Progenitor cell of endocrine pancreas (in vitro differentiated cells): ENCODE data around the gene CPZ. TPM values are rescaled to one million over a fixed set of nuclear protein-coding genes. Genes with fewer than 3 reads are reported as not detected.
"Not testable (repeated sequence)": the region's sequence is repeated elsewhere in the genome, so short reads cannot be mapped to it uniquely, and the experiment has no call there.

Source experiments
- DNase-seq: peaks from one replicate; pipeline ENCODE4 v3.0.0; 2021; ENCODE audit warnings: low spot score; ENCODE audit not compliant: unreplicated experiment
- H3K27ac Mint-ChIP-seq: 2 replicates; pipeline ENCODE4 v1.8.0; 2021; ENCODE audit warnings: mild to moderate bottlenecking, moderate library complexity, mixed read lengths
- H3K27me3 Mint-ChIP-seq: 2 replicates; pipeline ENCODE4 v1.8.0; 2021; ENCODE audit warnings: mixed read lengths
- H3K36me3 Mint-ChIP-seq: 2 replicates; pipeline ENCODE4 v1.8.0; 2022; ENCODE audit warnings: mixed read lengths; ENCODE audit not compliant: insufficient read depth
- H3K4me1 Mint-ChIP-seq: 2 replicates; pipeline ENCODE4 v1.8.0; 2021; ENCODE audit warnings: low read depth, mixed read lengths
- H3K4me3 Mint-ChIP-seq: 2 replicates; pipeline ENCODE4 v1.8.0; 2021; ENCODE audit warnings: low read depth, mild to moderate bottlenecking, moderate library complexity, mixed read lengths
- H3K9me3 Mint-ChIP-seq: 2 replicates; pipeline ENCODE4 v1.8.0; 2021; ENCODE audit warnings: low read depth, mixed read lengths
- total RNA-seq: library from RNA; stranded (reverse); gene quantifications from 2 replicates; pipeline ENCODE4 v1.2.1, GENCODE V29; 2021
- TF ChIP-seq, protein P1 (sequence below): fragments of 200-600 bp; sonication (generic); IDR thresholded peaks from one replicate; pipeline ENCODE4 v1.5.0; 2021; ENCODE audit warnings: antibody characterized with exemption, mild to moderate bottlenecking; ENCODE audit not compliant: unreplicated experiment

The CPZ gene
- total RNA-seq, 1 donor from 2014 or later: 0.19 TPM

DNA sequence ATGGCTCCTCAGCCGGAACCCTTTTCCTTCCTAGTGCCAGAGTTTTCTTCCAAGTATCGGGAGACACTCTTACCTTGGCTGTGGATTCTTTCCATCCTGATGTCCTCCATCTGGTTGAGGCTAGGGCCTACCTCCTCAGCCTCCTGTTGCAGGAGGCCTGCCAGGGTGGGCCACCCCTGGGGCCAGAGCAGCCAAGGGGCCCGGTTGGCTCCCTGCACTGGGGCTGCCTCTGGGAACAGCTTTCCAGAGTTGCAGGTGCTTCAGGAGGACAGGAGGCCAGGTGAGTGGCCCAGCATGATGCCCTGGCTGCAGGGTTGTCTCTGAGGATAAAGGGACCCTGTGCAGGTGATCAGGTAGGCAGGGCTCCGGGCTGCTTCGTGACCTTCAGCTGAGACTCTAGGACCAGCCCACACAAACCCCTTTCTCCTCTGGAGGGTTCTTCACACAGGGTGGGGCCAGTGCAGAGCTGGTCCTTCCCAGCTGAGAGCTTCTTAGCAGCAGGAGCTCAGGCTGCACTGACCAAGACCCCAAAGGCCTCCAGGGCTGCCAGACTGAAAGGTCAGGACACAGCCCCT lies 17.7 kb upstream of the CPZ start:
- Mint-ChIP-seq H3K36me3 (no peaks in the 10 kb centered on the region), H3K4me3 (no peak overlapping the region), H3K27me3 (peaks cover 29% of the 10 kb centered on the region)

DNA sequence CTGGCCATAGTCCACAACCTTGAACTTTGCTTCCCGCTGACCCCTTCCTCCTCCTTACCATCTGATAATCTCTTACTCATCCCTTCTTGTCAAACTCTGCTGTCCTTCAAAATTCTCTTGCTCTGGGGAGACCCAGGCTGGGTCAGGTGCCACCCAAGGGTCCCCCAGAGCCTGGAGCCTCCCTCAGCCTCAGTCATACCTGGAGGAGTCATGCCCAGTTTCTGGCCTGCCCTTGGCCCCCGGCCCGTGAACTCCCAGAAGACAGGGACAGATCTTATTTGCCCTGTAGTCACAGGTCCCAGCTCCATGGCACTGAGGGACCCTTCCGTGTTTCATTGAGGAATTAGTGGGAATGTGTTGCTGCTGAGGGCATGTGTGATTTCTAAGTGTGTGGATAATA lies 17.1 kb upstream of the CPZ start:
- no peak overlapping the region for H3K27ac Mint-ChIP-seq
- TF ChIP-seq, protein P1, sequence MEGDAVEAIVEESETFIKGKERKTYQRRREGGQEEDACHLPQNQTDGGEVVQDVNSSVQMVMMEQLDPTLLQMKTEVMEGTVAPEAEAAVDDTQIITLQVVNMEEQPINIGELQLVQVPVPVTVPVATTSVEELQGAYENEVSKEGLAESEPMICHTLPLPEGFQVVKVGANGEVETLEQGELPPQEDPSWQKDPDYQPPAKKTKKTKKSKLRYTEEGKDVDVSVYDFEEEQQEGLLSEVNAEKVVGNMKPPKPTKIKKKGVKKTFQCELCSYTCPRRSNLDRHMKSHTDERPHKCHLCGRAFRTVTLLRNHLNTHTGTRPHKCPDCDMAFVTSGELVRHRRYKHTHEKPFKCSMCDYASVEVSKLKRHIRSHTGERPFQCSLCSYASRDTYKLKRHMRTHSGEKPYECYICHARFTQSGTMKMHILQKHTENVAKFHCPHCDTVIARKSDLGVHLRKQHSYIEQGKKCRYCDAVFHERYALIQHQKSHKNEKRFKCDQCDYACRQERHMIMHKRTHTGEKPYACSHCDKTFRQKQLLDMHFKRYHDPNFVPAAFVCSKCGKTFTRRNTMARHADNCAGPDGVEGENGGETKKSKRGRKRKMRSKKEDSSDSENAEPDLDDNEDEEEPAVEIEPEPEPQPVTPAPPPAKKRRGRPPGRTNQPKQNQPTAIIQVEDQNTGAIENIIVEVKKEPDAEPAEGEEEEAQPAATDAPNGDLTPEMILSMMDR: no peak
- peaks cover 34% of the 10 kb centered on the region for H3K27me3 Mint-ChIP-seq
- no peak overlapping the region for H3K4me3 Mint-ChIP-seq
- no peaks in the 10 kb centered on the region for H3K36me3 Mint-ChIP-seq
- no peak for DNase-seq
- H3K9me3 Mint-ChIP-seq: no peaks in the 10 kb centered on the region
- peaks cover 2% of the 10 kb centered on the region for H3K4me1 Mint-ChIP-seq

More for the DNA sequence above, 17.7 kb upstream of the CPZ start:
- Mint-ChIP-seq H3K27ac (no peak overlapping the region), H3K4me1 (peaks cover 2% of the 10 kb centered on the region), H3K9me3 (no peaks in the 10 kb centered on the region)
- TF ChIP-seq, protein P1: no peak
- DNase-seq: no peak

DNA sequence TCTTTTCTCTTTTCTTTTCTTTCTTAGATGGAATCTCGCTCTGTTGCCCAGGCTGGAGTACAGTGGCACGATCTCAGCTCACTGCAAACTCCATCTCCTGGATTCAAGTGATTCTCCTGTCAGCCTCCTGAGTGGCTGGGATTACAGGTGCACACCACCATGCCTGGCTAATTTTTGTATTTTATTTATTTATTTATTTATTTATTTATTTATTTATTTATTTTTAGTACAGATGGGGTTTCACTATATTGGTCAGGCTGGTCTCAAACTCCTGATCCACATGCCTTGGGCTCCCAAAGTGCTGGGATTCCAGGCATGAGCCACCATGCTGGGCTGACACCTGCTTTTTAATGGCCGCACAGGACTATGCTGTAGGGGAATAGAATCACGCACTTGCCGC lies 16.0 kb upstream of the CPZ start:
- H3K27ac Mint-ChIP-seq, H3K4me3 Mint-ChIP-seq, H3K4me1 Mint-ChIP-seq, H3K36me3 Mint-ChIP-seq, DNase-seq, H3K9me3 Mint-ChIP-seq: not testable (repeated sequence)
- H3K27me3 Mint-ChIP-seq: peaks cover 37% of the 10 kb centered on the region

DNA sequence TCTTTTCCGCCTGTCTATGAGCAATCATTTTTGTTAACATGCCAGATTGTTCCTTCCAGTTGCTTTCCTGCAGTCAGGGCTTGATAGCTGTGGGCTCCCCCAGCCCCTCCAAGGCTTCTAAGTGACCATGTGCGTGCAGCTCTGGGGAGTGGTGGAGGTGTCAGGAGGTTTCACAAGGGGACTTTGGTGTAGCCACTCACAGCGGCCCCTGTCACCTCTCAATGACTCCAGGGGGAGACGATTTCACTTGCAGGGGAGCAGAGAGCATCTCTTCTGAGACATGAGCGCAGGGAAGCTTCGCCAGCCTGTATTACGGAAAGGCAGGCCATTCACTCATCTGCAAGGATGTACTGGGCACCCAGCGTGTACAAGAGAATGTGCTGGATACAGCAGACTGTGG lies 15.5 kb upstream of the CPZ start:
- Mint-ChIP-seq H3K4me3 (no peak overlapping the region), H3K36me3 (no peaks in the 10 kb centered on the region), H3K27me3 (peaks cover 40% of the 10 kb centered on the region), H3K9me3 (no peaks in the 10 kb centered on the region), H3K4me1 (peaks cover 2% of the 10 kb centered on the region), H3K27ac (no peak overlapping the region)
- DNase-seq: no peak
- TF ChIP-seq, protein P1: no peak

DNA sequence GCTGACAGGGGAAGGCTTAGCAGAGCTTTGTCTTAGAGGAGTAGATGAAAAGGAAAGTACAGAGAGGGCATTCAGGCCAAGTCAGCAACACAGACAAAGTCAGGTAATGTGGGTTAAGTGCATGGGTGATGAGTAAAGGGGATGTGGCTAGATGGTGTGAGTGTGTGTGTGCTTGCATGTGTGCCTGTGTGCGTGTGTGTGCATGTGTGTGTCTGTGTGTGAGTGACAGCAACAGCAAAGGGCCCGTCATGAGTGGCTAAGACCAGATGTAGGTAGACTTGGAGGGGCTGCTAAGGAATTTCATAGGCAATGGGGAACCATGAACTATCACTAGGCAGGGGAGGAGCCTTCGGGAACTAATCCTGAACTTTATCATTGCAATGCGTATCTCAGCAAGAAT lies 14.6 kb upstream of the CPZ start:
- DNase-seq: no peak
- TF ChIP-seq, protein P1: no peak
- Mint-ChIP-seq H3K4me1 (no peaks in the 10 kb centered on the region), H3K36me3 (no peaks in the 10 kb centered on the region), H3K27me3 (peaks cover 46% of the 10 kb centered on the region), H3K4me3 (no peak overlapping the region), H3K9me3 (no peaks in the 10 kb centered on the region), H3K27ac (no peak overlapping the region)

DNA sequence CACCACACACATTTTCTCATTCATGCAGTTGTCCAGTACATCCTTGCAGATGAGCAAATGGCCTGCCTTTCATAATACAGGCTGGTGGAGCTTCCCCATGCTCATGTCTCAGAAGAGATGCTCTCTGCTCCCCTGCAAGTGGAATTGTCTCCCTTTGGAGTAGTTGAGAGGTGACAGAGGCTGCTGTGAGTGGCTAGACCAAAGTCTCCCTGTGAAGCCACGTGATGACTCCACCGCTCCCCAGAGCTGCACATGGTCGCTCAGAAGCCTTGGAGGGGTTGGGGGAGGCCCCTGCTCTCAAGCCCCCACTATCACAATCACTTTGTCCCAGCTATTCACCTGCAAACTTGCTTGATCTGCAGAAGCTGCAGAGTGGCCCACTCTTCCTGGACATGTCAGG lies 13.8 kb upstream of the CPZ start:
- H3K27ac Mint-ChIP-seq: no peak overlapping the region
- no peak for DNase-seq
- H3K9me3 Mint-ChIP-seq: no peaks in the 10 kb centered on the region
- peaks cover 46% of the 10 kb centered on the region for H3K27me3 Mint-ChIP-seq
- TF ChIP-seq, protein P1: no peak
- no peaks in the 10 kb centered on the region for H3K4me1 Mint-ChIP-seq
- H3K36me3 Mint-ChIP-seq: no peaks in the 10 kb centered on the region
- H3K4me3 Mint-ChIP-seq: no peak overlapping the region
